ENCODE results near the gene LST1. TPM values are rescaled to one million over a fixed set of nuclear protein-coding genes. Genes with fewer than 3 reads are reported as not detected.

Gene LST1
- total RNA-seq, 1 experiment from 2014 or later = 0.69 TPM

GRCh38 chr6:31634131-31634530 is 48.1 kb downstream of the LST1 start:
- Histone ChIP-seq H3K27ac (ENCODE audit: low read depth, low read length) (no peak overlapping the region), H3K9me2 (ENCODE audit: insufficient read depth) (no peaks in the 10 kb centered on the region), H3K4me3 (replicated peaks in 1 of 2; ENCODE audit: low read depth in 1 of 2, low read length in 2 of 2) (no peak overlapping the region), H3K4me1 (ENCODE audit: control insufficient read depth in 1 of 2, insufficient read depth in 2 of 2, low read length in 2 of 2) (no peaks in the 10 kb centered on the region), H3K27me3 (ENCODE audit: insufficient read depth, low read length) (no peaks in the 10 kb centered on the region), H3K9ac (ENCODE audit: low read length) (no peak overlapping the region), H3K79me2 (ENCODE audit: insufficient read depth, low read length) (peaks cover 46% of the 10 kb centered on the region; the same call in 1 of the 2 replicates), H4K20me1 (ENCODE audit: insufficient read depth) (no peaks in the 10 kb centered on the region), H3K4me2 (ENCODE audit: low read length) (no peak overlapping the region), H3K9me3 (ENCODE audit: control insufficient read depth in 1 of 2, insufficient read depth in 1 of 2, low read depth in 1 of 2, low read length in 2 of 2) (no peaks in the 10 kb centered on the region), H2AFZ (ENCODE audit: low read depth, low read length, poor library complexity, severe bottlenecking) (no peak overlapping the region), H3K36me3 (ENCODE audit: control insufficient read depth in 1 of 2, insufficient read depth in 2 of 2, low read length in 2 of 2) (peaks cover 45 to 79% of the 10 kb centered on the region in 2 experiments)
- ChIA-PET CTCF (no interaction called here), RAD21 (ENCODE audit: low non-redundant PET in 1 of 2, low total read pairs in 2 of 2, uncharacterized antibody in 2 of 2, unreplicated experiment in 2 of 2) (no interaction called here), POLR2A (no interaction called here)
- intact Hi-C loops (cut with micrococcal nuclease) = no loop called here
- TF ChIP-seq TCF7L2 (IDR thresholded peaks at IDR 0.05; ENCODE audit: borderline replicate concordance, extremely low read depth, insufficient read depth, insufficient read length) = no peak
- no peak for TF ChIP-seq ZNF274 (IDR thresholded peaks at IDR 0.05; ENCODE audit: low read depth, low read length)
- no peak for TF ChIP-seq YY1 (IDR thresholded peaks at IDR 0.05; ENCODE audit: extremely low read depth, insufficient replicate concordance, low read depth, low read length)
- TF ChIP-seq SRF (IDR thresholded peaks at IDR 0.05; ENCODE audit: low read depth) = no peak
- TF ChIP-seq EZH2 (IDR thresholded peaks at IDR 0.05) = no peak
- TF ChIP-seq ZBTB33 (IDR thresholded peaks at IDR 0.05; ENCODE audit: extremely low read depth, insufficient replicate concordance, low read length) = no peak
- TF ChIP-seq REST (IDR thresholded peaks at IDR 0.05; ENCODE audit: low read depth) = no peak
- TF ChIP-seq CBX3 (IDR thresholded peaks at IDR 0.05; ENCODE audit: low read depth) = no peak
- no peak for TF ChIP-seq CEBPB (IDR thresholded peaks at IDR 0.05; ENCODE audit: low read depth)
- TF ChIP-seq SP1 (IDR thresholded peaks at IDR 0.05; ENCODE audit: low read depth) = no peak
- no peak for TF ChIP-seq RAD21 (IDR thresholded peaks at IDR 0.05; ENCODE audit: low read depth)
- TF ChIP-seq FOSL1 (IDR thresholded peaks at IDR 0.05; ENCODE audit: low read depth) = no peak
- no peak for TF ChIP-seq EZH2phosphoT487 (IDR thresholded peaks at IDR 0.05; ENCODE audit: borderline replicate concordance)
- DNase-seq (ENCODE audit: low read depth, low spot score) = no peak
- no peak for ATAC-seq
- BruUV-seq (replicated peaks) = no TSS peak

All from HCT116 (cell line).